ENCODE data around the gene PLIN5. TPM values are rescaled to one million over a fixed set of nuclear protein-coding genes. Genes with fewer than 3 reads are reported as not detected.

Gene PLIN5
- total RNA-seq: 10 to 100 TPM in 4 of 7 donors, 1 to 10 TPM in 3; 2.4 to 18.4 (median 15.1) TPM
- 1 to 10 TPM in 2 of 3 donors, under 1 TPM in 1; 0.82 to 2.2 (median 2.1) TPM for polyA plus RNA-seq
- long read RNA-seq, donor 1: 0 reads
- long read RNA-seq, donor 2: 0 reads

GRCh38 chr19:4534836-4535658, at the start of gene PLIN5:
PLIN5 (minus strand) TSS chr19:4535224; CDS start chr19:4534074, 1,150 bp downstream.
- TF ChIP-seq POLR2A (IDR thresholded peaks at IDR 0.05) (no peak), POLR2AphosphoS5 (IDR thresholded peaks at IDR 0.05) (peak in 2 of 3 donors; percentile 29 to 74)
- 15 to 36% (median 21%) methylated on average over 24 to 49 of the region's 49 CpGs for WGBS, 5 donors
- H3K4me3 ChIP-seq: peak within 1 kb of the TSS in 4 of 8 donors; percentile 7 to 36 (median 15)
- peaks cover 0 to 56% (median 7%) of the 10 kb centered on the region in 7 donors for H3K27me3 ChIP-seq (replicated peaks in 1 of 7)
- H3K27ac ChIP-seq: peak within 1 kb of the TSS in 3 of 8 donors; percentile 39 to 95 (median 49)
- H3K36me3 ChIP-seq: peaks cover 0 to 8% (median 0%) of the 10 kb centered on the region in 6 donors
- no peaks in the 10 kb centered on the region for H3K9me3 ChIP-seq
- DNase-seq: peak; percentile 87
- intact Hi-C loops (cut with DNase I; ENCODE audit: low total_unique reads): no loop called here
- H3K4me1 ChIP-seq: peaks cover 7 to 63% (median 39%) of the 10 kb centered on the region in 6 donors

GRCh38 chr19:4583961-4584669, 49.1 kb upstream of the PLIN5 start:
- peak; percentile 19 to 75 (median 67) for TF ChIP-seq POLR2AphosphoS5 (IDR thresholded peaks at IDR 0.05)
- TF ChIP-seq CTCF (IDR thresholded peaks at IDR 0.05 in 8 of 11, conservative IDR thresholded peaks at IDR 0.05 in 3 of 11): no peak
- no peak for TF ChIP-seq POLR2A (IDR thresholded peaks at IDR 0.05)
- DNase-seq: peak; percentile 85
- H3K9me3 ChIP-seq: no peaks in the 10 kb centered on the region
- intact Hi-C loops (cut with DNase I; ENCODE audit: low total_unique reads): no loop called here
- peak overlapping the region; percentile 1 to 59 (median 20) for H3K4me3 ChIP-seq
- 0 to 20% (median 3%) methylated on average over 2 to 49 of the region's 49 CpGs for WGBS, 5 donors
- peak overlapping the region in 6 of 8 donors; percentile 26 to 79 (median 62) for H3K27ac ChIP-seq
- peaks cover 2 to 97% (median 58%) of the 10 kb centered on the region in 7 donors for H3K27me3 ChIP-seq (replicated peaks in 1 of 7)
- peaks cover 17 to 56% (median 40%) of the 10 kb centered on the region in 6 donors for H3K4me1 ChIP-seq
- no peaks in the 10 kb centered on the region for H3K36me3 ChIP-seq

GRCh38 chr19:4582980-4583842, 48.2 kb upstream of the PLIN5 start:
- Histone ChIP-seq H3K36me3 (no peaks in the 10 kb centered on the region), H3K27me3 (replicated peaks in 1 of 7) (peaks cover 2 to 97% (median 58%) of the 10 kb centered on the region in 7 donors), H3K4me3 (no peak overlapping the region), H3K9me3 (no peaks in the 10 kb centered on the region), H3K4me1 (peaks cover 17 to 61% (median 40%) of the 10 kb centered on the region in 6 donors), H3K27ac (peak overlapping the region; percentile 8 to 79 (median 57))
- TF ChIP-seq CTCF (IDR thresholded peaks at IDR 0.05 in 8 of 11, conservative IDR thresholded peaks at IDR 0.05 in 3 of 11): no peak
- TF ChIP-seq POLR2A (IDR thresholded peaks at IDR 0.05): no peak
- TF ChIP-seq POLR2AphosphoS5 (IDR thresholded peaks at IDR 0.05): peak; percentile 34 to 63 (median 59)
- DNase-seq: peak; percentile 80
- 26 to 48% (median 28%) methylated on average over 13 to 16 of the region's 16 CpGs for WGBS, 5 donors
- intact Hi-C loops (cut with DNase I; ENCODE audit: low total_unique reads): no loop called here
